HepG2 (cell line): Measurements from ENCODE around the gene GAPDH.

ENCODE experiments used
- ATF2 ChIP-seq: sonication (generic); formaldehyde crosslinking; IDR thresholded peaks from 2 replicates; pipeline ENCODE4 v1.4.0; 2020; ENCODE audit warnings: missing genetic modification reagents
- CHD2 ChIP-seq: IDR thresholded peaks from 2 replicates; pipeline ENCODE4 v1.6.1; 2011; ENCODE audit warnings: low read depth, low read length, improper control_type of control experiment
- CTCF ChIP-seq: sonication (generic); formaldehyde crosslinking; IDR thresholded peaks from 2 replicates; pipeline ENCODE4 v1.5.0; 2020; ENCODE audit warnings: mild to moderate bottlenecking, missing genetic modification reagents, moderate library complexity
- KLF16 ChIP-seq, 2 experiments: sonication (generic) in 1 of 2; formaldehyde crosslinking in 1 of 2; IDR thresholded peaks; 2 replicates each; pipeline versions ENCODE4 v1.6.1 to v1.8.0; 2016 to 2023; ENCODE audit warnings: missing genetic modification reagents in 2 of 2, missing compliant biosample characterization in 1 of 2
- MTA1 ChIP-seq: sonication (generic); formaldehyde crosslinking; IDR thresholded peaks from 2 replicates; pipeline ENCODE4 v1.4.0; 2020; ENCODE audit warnings: missing genetic modification reagents, mild to moderate bottlenecking, borderline replicate concordance
- MZF1 ChIP-seq: sonication (generic); formaldehyde crosslinking; IDR thresholded peaks from 2 replicates; pipeline ENCODE4 v1.8.1; 2023; ENCODE audit warnings: mild to moderate bottlenecking, missing genetic modification reagents, borderline replicate concordance
- POLR2A ChIP-seq, 2 experiments: IDR thresholded peaks; 2 replicates each; pipeline ENCODE4 v1.6.1; 2011; ENCODE audit warnings: low read depth in 2 of 2, low read length in 2 of 2, mild to moderate bottlenecking in 1 of 2, moderate library complexity in 1 of 2; ENCODE audit not compliant: insufficient read depth in 1 of 2
- ZNF589 ChIP-seq: sonication (generic); formaldehyde crosslinking; conservative IDR thresholded peaks from 2 replicates; pipeline ENCODE4 v1.8.0; 2022; ENCODE audit warnings: mild to moderate bottlenecking, moderate library complexity, missing genetic modification reagents

- TF ChIP-seq MTA1 (no peak), ZNF589 (CRISPR knock-in tag) (no peak), CTCF (CRISPR knock-in tag) (no peak), KLF16 (CRISPR knock-in tag; IDR thresholded peaks at IDR 0.05) (no peak), MZF1 (CRISPR knock-in tag) (no peak), POLR2A (IDR thresholded peaks at IDR 0.05; ENCODE audit: insufficient read depth in 1 of 2, low read depth in 2 of 2, low read length in 2 of 2) (no peak), ATF2 (CRISPR knock-in tag) (no peak), CHD2 (no peak)
Observed at GRCh38 chr12:6539314-6539682, 5.0 kb downstream of the GAPDH start.
